Thyroid gland (tissue), 4 donors: Measurements from ENCODE around the gene KCP. TPM values are rescaled to one million over a fixed set of nuclear protein-coding genes. Genes with fewer than 3 reads are reported as not detected.

ENCODE experiments used
- DNase-seq, 2 donors: peaks; one replicate each; pipeline ENCODE4 v3.0.0-alpha.2; 2019
- H3K27ac ChIP-seq, 3 donors: fragments of 200-600 bp; sonication (generic); 1 replicate in 2 of 3; 2 replicates in 1 of 3; pipeline ENCODE4 v1.5.1; 2016 to 2019; ENCODE audit warnings: mild to moderate bottlenecking in 1 of 3, moderate library complexity in 1 of 3
- H3K27me3 ChIP-seq: fragments of 200-600 bp; sonication (generic); one replicate; pipeline ENCODE4 v1.5.1; 2019
- H3K36me3 ChIP-seq, 2 donors: fragments of 200-600 bp; sonication (generic); one replicate each; pipeline ENCODE4 v1.5.1; 2016 to 2019
- H3K4me1 ChIP-seq, 2 donors: fragments of 200-600 bp; sonication (generic); one replicate each; pipeline ENCODE4 v1.5.1; 2017 to 2019
- H3K4me3 ChIP-seq, 3 donors: fragments of 200-600 bp; sonication (generic); replicated peaks in 1 of 3; 1 replicate in 2 of 3; 2 replicates in 1 of 3; pipeline ENCODE4 v1.5.1; 2016; ENCODE audit warnings: mild to moderate bottlenecking in 1 of 3
- H3K9me3 ChIP-seq: fragments of 200-600 bp; sonication (generic); one replicate; pipeline ENCODE4 v1.5.1; 2017
- POLR2A ChIP-seq, 2 donors: fragments of 450-650 bp; IDR thresholded peaks; one replicate each; pipeline ENCODE4 v1.6.1; 2017; ENCODE audit warnings: antibody characterized with exemption in 2 of 2, mild to moderate bottlenecking in 2 of 2, moderate library complexity in 1 of 2
- WGBS, 2 donors: methylation state at CpG; one replicate each; pipeline ENCODE4 v1.1.5; 2017; 5-methylcytosine and 5-hydroxymethylcytosine counted together
- intact Hi-C: fragments of 100-400 bp; cut with DNase I; formaldehyde crosslinking; loops from one replicate; pipeline ENCODE4 v1.15.1; 2023
- total RNA-seq, 4 donors: library from RNA; depleted of rRNA; stranded (reverse); fragments of >200 nt; gene quantifications; one replicate each; pipeline ENCODE4 v1.2.3, GENCODE V29; 2016
- TF ChIP-seq, protein P1 (sequence below), 6 experiments: fragments of 200-600 bp in 3 of 6; fragments of 450-650 bp in 3 of 6; sonication (generic) in 3 of 6; IDR thresholded peaks; one replicate each; pipeline ENCODE4 v1.5.1; 2016 to 2019; ENCODE audit warnings: antibody characterized with exemption in 6 of 6, mild to moderate bottlenecking in 2 of 6, inconsistent platforms in 1 of 6, moderate library complexity in 1 of 6

KCP gene
- total RNA-seq, 4 donors from 2014 or later, result 0.27 to 0.93 (median 0.61) TPM

DNA sequence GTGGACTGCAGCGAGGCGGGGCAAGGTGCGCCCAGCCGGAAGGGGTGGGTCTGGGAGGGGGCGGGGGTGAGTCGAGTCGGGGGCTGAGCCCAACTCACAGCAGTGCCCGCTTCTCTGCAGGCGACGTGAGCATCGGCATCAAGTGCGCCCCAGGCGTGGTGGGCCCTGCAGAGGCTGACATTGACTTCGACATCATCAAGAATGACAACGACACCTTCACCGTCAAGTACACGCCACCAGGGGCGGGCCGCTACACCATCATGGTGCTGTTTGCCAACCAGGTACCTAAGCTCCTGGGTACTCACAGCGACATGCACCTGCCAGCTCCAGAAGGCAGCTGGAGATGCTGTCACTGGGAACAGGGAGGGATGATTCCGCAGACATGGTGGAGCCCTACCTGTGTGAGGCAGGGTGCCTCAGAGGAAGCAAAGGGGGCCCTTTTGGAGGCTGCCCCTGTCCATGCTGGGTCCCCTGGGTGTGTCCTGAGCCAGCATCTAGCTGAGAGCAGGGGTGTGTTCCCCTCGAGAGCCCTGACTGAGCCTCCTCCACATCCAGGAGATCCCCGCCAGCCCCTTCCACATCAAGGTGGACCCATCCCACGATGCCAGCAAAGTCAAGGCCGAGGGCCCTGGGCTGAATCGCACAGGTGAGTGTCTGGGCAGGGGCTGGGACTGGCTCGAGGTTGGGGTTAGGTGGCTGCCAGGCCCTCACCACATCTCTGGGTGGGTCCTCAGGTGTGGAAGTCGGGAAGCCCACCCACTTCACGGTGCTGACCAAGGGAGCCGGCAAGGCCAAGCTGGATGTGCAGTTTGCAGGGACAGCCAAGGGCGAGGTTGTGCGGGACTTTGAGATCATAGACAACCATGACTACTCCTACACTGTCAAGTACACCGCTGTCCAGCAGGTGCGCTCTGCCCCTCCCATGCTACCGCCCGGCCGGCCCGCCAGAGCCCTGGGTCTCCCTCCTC, 67.6 kb downstream of the KCP start:
- H3K36me3 ChIP-seq, result no peaks in the 10 kb centered on the region
- no peak overlapping the region for H3K27ac ChIP-seq
- no peaks in the 10 kb centered on the region for H3K4me1 ChIP-seq
- no peaks in the 10 kb centered on the region for H3K9me3 ChIP-seq
- H3K4me3 ChIP-seq, result no peak overlapping the region
- 95 to 96% methylated on average over 29 to 38 of the region's 38 CpGs for WGBS, 2 donors
- intact Hi-C loops, result no loop called here
- DNase-seq, result no peak
- TF ChIP-seq POLR2A (IDR thresholded peaks at IDR 0.05), result no peak
- TF ChIP-seq, protein P1, sequence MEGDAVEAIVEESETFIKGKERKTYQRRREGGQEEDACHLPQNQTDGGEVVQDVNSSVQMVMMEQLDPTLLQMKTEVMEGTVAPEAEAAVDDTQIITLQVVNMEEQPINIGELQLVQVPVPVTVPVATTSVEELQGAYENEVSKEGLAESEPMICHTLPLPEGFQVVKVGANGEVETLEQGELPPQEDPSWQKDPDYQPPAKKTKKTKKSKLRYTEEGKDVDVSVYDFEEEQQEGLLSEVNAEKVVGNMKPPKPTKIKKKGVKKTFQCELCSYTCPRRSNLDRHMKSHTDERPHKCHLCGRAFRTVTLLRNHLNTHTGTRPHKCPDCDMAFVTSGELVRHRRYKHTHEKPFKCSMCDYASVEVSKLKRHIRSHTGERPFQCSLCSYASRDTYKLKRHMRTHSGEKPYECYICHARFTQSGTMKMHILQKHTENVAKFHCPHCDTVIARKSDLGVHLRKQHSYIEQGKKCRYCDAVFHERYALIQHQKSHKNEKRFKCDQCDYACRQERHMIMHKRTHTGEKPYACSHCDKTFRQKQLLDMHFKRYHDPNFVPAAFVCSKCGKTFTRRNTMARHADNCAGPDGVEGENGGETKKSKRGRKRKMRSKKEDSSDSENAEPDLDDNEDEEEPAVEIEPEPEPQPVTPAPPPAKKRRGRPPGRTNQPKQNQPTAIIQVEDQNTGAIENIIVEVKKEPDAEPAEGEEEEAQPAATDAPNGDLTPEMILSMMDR (IDR thresholded peaks at IDR 0.05), result no peak
- H3K27me3 ChIP-seq, result no peaks in the 10 kb centered on the region

- Histone ChIP-seq H3K27ac (no peak overlapping the region), H3K4me3 (no peak overlapping the region), H3K36me3 (no peaks in the 10 kb centered on the region), H3K9me3 (no peaks in the 10 kb centered on the region), H3K27me3 (no peaks in the 10 kb centered on the region), H3K4me1 (no peaks in the 10 kb centered on the region)
- 43 to 87% methylated on average over 13 to 16 of the region's 35 CpGs for WGBS, 2 donors
- TF ChIP-seq, protein P1 (IDR thresholded peaks at IDR 0.05), result peak; percentile 25 to 71 (median 39)
- no peak for TF ChIP-seq POLR2A (IDR thresholded peaks at IDR 0.05)
- intact Hi-C loops, result no loop called here
- DNase-seq, result peak; percentile 26 to 32
These were observed 68.4 kb downstream of the KCP start for GRCh38 chr7:128841921-128842673.

DNA sequence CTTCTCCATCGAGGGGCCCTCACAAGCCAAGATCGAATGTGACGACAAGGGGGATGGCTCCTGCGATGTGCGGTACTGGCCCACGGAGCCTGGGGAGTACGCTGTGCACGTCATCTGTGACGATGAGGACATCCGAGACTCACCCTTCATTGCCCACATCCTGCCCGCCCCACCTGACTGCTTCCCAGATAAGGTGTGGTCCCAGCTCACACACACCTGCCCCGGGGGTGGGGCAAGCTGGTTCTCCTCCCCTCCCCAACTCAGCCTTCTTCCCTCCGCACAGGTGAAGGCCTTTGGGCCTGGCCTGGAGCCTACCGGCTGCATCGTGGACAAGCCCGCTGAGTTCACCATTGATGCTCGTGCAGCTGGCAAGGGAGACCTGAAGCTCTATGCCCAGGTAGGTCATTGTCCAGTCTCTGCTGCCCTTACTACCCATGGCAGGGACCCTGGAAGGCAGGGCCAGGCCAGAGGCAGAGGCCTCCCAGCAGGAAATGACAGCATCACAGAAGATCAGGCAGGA, 69.3 kb downstream of the KCP start:
- 81 to 91% methylated on average over 15 of the region's 17 CpGs for WGBS, 2 donors
- no peak for DNase-seq

GRCh38 chr7:128840326-128841170, 70.0 kb downstream of the KCP start:
- no peaks in the 10 kb centered on the region for H3K4me1 ChIP-seq
- intact Hi-C loops, result no loop called here
- TF ChIP-seq, protein P1 (IDR thresholded peaks at IDR 0.05), result no peak
- TF ChIP-seq POLR2A (IDR thresholded peaks at IDR 0.05), result no peak
- no peaks in the 10 kb centered on the region for H3K27me3 ChIP-seq
- H3K9me3 ChIP-seq, result no peaks in the 10 kb centered on the region
- WGBS, 2 donors, result 88 to 94% methylated on average over 21 to 22 of the region's 23 CpGs
- H3K36me3 ChIP-seq, result no peaks in the 10 kb centered on the region
- no peak overlapping the region for H3K4me3 ChIP-seq
- no peak for DNase-seq
- no peak overlapping the region for H3K27ac ChIP-seq

More for the DNA sequence above, 69.3 kb downstream of the KCP start:
- no peak overlapping the region for H3K27ac ChIP-seq
- no peaks in the 10 kb centered on the region for H3K4me1 ChIP-seq
- H3K36me3 ChIP-seq, result no peaks in the 10 kb centered on the region
- no peak overlapping the region for H3K4me3 ChIP-seq
- intact Hi-C loops, result no loop called here
- H3K27me3 ChIP-seq, result no peaks in the 10 kb centered on the region
- no peaks in the 10 kb centered on the region for H3K9me3 ChIP-seq
- TF ChIP-seq POLR2A (IDR thresholded peaks at IDR 0.05), result no peak
- TF ChIP-seq, protein P1 (IDR thresholded peaks at IDR 0.05), result no peak
